ENCODE measurements around the gene LNP1. TPM values are rescaled to one million over a fixed set of nuclear protein-coding genes. Genes with fewer than 3 reads are reported as not detected.

LNP1 gene
- total RNA-seq, 1 donor = 3.0 TPM

- H3K4me3 ChIP-seq (ENCODE audit: low read depth, low read length) = no peak overlapping the region
- no peak for TF ChIP-seq CTCF (IDR thresholded peaks at IDR 0.05; ENCODE audit: insufficient read depth, low read length)
- DNase-seq (ENCODE audit: low read depth) = no peak
These were observed 40.4 kb upstream of the LNP1 start for GRCh38 chr3:100360757-100361496.

GRCh38 chr3:100361897-100362296 is 39.4 kb upstream of the LNP1 start:
- DNase-seq (ENCODE audit: low read depth) = peak; percentile 20
- no peak for TF ChIP-seq CTCF (IDR thresholded peaks at IDR 0.05; ENCODE audit: insufficient read depth, low read length)
- no peak overlapping the region for H3K4me3 ChIP-seq (ENCODE audit: low read depth, low read length)

- TF ChIP-seq CTCF (IDR thresholded peaks at IDR 0.05; ENCODE audit: insufficient read depth, low read length) = no peak
- no peak overlapping the region for H3K4me3 ChIP-seq (ENCODE audit: low read depth, low read length)
- DNase-seq (ENCODE audit: low read depth) = no peak
These were observed 36.9 kb upstream of the LNP1 start for GRCh38 chr3:100364421-100364820.

GRCh38 chr3:100366424-100366823 is 34.9 kb upstream of the LNP1 start:
- DNase-seq (ENCODE audit: low read depth) = no peak
- no peak for TF ChIP-seq CTCF (IDR thresholded peaks at IDR 0.05; ENCODE audit: insufficient read depth, low read length)
- no peak overlapping the region for H3K4me3 ChIP-seq (ENCODE audit: low read depth, low read length)

- no peak for TF ChIP-seq CTCF (IDR thresholded peaks at IDR 0.05; ENCODE audit: insufficient read depth, low read length)
- no peak for DNase-seq (ENCODE audit: low read depth)
- no peak overlapping the region for H3K4me3 ChIP-seq (ENCODE audit: low read depth, low read length)
These were observed 32.9 kb upstream of the LNP1 start for GRCh38 chr3:100368441-100368840.

- no peak for DNase-seq (ENCODE audit: low read depth)
These were observed 30.6 kb upstream of the LNP1 start for GRCh38 chr3:100370756-100371155.

More at GRCh38 chr3:100370756-100371155, 30.6 kb upstream of the LNP1 start:
- no peak for TF ChIP-seq CTCF (IDR thresholded peaks at IDR 0.05; ENCODE audit: insufficient read depth, low read length)
- H3K4me3 ChIP-seq (ENCODE audit: low read depth, low read length) = no peak overlapping the region

All from fibroblast of the aortic adventitia (primary cell).